Measurements from ENCODE around the gene KCNIP1.

Gene KCNIP1

DNA sequence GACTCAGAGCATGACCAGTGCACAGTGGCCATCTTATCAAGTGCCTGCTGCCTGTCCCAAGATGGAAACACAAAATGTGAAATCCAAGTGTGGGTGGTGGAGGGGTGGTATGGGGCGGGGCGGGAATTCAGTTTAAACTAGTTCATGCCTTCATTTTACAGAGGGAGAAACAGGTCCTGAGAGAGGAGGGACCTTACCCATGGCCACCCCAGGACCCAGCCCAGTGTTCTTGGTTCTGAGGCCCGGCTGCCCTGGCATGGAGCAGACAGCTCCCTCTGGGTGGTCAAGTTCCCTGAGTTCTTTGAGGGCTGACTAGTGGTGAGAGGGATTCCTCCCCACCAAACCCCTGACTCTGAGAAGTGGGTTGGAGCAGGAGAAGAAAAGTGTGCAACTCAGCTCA lies 20.8 kb downstream of the KCNIP1 start:
- Mint-ChIP-seq H3K36me3 (ENCODE audit: low read depth) (no peaks in the 10 kb centered on the region), H3K9me3 (no peaks in the 10 kb centered on the region), H3K4me1 (ENCODE audit: low read depth) (peaks cover 11% of the 10 kb centered on the region), H3K27me3 (peaks cover 20% of the 10 kb centered on the region), H3K4me3 (no peak overlapping the region), H3K27ac (no peak overlapping the region)
- intact Hi-C loops (cut with micrococcal nuclease): no loop called here

DNA sequence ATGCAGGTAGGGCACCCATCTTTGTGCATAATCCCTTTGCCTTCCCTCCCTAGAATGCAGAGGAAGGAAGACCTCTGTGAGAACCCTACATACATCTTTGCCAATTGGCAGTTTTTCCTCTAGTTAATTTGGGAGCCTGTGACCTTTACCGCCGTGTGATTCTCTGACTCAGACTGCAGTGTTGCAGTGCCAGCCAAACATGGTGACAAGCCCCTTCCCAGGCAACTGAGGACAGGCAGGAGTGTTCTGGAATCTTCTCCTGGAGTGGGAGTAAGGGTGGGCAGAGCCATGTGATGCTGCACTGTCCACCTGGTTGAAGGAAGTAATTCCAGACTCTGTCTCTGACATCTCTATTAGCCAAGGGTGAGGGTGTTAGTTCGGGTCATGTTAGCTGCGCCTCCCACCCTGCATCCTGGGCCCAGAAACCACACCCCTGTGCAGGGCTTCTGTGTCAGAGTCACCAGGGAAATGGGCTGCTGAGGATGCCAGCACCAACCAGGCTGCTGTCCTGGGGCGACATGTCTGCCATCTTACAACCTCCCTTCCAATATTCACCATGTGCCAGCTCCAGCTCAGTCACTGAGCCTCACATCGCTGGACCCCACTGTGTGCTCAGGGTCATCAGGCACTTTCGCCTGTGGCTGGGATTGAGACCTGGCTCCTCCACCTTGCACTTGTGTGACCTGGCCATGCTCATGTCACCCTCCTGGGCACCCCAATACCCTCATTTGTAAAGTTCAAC lies 21.8 kb downstream of the KCNIP1 start:
- Mint-ChIP-seq H3K4me1 (ENCODE audit: low read depth) (peaks cover 11% of the 10 kb centered on the region), H3K36me3 (ENCODE audit: low read depth) (no peaks in the 10 kb centered on the region), H3K27me3 (peaks cover 23% of the 10 kb centered on the region), H3K9me3 (no peaks in the 10 kb centered on the region), H3K4me3 (no peak overlapping the region), H3K27ac (no peak overlapping the region)
- intact Hi-C loops (cut with micrococcal nuclease): no loop called here

DNA sequence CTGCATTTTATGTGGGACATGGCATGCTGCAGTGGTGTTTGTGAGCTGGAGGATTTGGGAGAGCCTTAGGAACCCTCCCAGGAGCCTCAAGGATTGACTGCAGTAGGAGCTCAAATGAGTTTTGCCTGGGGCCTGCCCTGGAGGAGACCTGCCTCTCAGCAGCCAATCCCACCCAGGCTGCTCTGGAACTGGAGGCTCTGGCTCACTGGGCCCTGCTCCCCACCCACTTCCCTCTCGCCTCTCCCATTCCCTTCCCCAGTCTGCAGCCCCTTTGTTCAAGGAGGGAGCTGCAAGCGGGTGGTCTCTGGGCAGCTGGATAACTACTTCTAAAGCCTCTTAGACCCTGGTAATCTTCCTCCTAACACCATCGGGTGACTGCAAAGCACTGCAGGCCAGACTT lies 24.2 kb downstream of the KCNIP1 start:
- peaks cover 30% of the 10 kb centered on the region for H3K27me3 Mint-ChIP-seq
- no peak overlapping the region for H3K4me3 Mint-ChIP-seq
- intact Hi-C loops (cut with micrococcal nuclease): no loop called here
- no peak overlapping the region for H3K27ac Mint-ChIP-seq
- H3K9me3 Mint-ChIP-seq: no peaks in the 10 kb centered on the region
- peaks cover under 1% of the 10 kb centered on the region for H3K4me1 Mint-ChIP-seq (ENCODE audit: low read depth)
- no peaks in the 10 kb centered on the region for H3K36me3 Mint-ChIP-seq (ENCODE audit: low read depth)

DNA sequence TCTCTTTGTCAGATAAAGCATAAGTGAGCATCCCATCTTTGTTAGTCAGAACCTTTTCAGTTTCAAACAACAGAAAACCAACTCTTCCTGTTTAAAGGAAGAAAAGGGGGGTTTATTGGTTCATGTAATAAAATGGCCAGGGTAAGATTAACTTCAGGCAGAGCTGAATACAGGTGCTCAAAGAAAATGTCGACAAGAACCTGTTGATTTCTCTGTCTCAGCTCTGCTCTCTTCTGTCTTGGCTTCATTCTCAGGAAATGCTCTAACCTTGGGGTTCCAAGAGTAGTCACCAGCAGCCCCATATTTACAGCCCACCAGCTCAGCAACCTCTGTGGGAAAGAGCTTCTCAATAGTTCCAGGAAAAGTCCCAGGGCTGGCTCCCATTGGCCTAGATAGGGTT lies 25.2 kb downstream of the KCNIP1 start:
- no peaks in the 10 kb centered on the region for H3K36me3 Mint-ChIP-seq (ENCODE audit: low read depth)
- H3K27ac Mint-ChIP-seq: no peak overlapping the region
- no peak overlapping the region for H3K4me3 Mint-ChIP-seq
- peaks cover 24% of the 10 kb centered on the region for H3K27me3 Mint-ChIP-seq
- no peaks in the 10 kb centered on the region for H3K9me3 Mint-ChIP-seq
- intact Hi-C loops (cut with micrococcal nuclease): no loop called here
- peaks cover under 1% of the 10 kb centered on the region for H3K4me1 Mint-ChIP-seq (ENCODE audit: low read depth)

DNA sequence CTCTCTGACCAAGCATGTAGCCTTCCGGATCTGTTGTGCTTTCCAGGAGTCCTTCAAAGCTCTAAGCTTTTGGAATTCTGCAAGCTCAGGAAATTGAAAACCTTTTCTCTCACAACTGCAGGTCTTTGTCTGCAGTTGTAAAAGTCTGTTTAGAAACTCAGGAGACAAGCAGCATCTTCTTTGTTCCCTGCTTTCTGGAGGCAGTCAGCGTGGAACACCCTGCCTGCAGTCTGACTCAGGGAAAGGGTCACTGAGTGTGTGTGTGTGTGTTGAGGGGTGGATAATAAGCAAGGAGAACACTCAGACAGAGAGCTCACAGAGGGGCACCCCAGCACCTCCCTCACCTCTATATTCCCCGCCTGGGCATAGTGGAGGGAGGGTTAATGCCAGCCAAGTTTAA lies 29.1 kb downstream of the KCNIP1 start:
- H3K27me3 Mint-ChIP-seq: peaks cover 44% of the 10 kb centered on the region
- H3K27ac Mint-ChIP-seq: no peak overlapping the region
- no peak overlapping the region for H3K4me3 Mint-ChIP-seq
- intact Hi-C loops (cut with micrococcal nuclease): no loop called here
- no peaks in the 10 kb centered on the region for H3K9me3 Mint-ChIP-seq
- H3K4me1 Mint-ChIP-seq (ENCODE audit: low read depth): peaks cover 10% of the 10 kb centered on the region
- H3K36me3 Mint-ChIP-seq (ENCODE audit: low read depth): no peaks in the 10 kb centered on the region

DNA sequence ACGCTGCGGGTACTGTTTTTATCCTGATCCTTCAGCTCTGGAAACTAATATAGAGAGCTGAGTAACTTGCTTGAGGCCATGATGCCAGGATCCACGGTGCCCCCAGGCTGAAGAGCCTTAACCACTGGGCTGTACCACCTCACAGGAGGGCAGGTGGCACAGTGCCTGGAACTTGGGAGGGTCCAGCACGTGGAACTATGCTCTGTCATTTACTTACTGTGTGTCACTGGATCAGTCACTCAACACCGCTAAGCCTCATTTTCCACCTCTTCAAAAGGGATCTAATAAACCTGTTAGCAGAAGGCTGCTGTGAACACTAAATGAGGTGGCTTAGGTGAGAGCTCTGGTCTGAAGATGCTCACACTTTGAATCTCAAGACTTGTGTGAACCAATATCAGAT lies 29.6 kb downstream of the KCNIP1 start:
- no peaks in the 10 kb centered on the region for H3K9me3 Mint-ChIP-seq
- no peak overlapping the region for H3K27ac Mint-ChIP-seq
- H3K36me3 Mint-ChIP-seq (ENCODE audit: low read depth): no peaks in the 10 kb centered on the region
- H3K27me3 Mint-ChIP-seq: peaks cover 46% of the 10 kb centered on the region
- H3K4me1 Mint-ChIP-seq (ENCODE audit: low read depth): peaks cover 14% of the 10 kb centered on the region
- no peak overlapping the region for H3K4me3 Mint-ChIP-seq
- intact Hi-C loops (cut with micrococcal nuclease): no loop called here

DNA sequence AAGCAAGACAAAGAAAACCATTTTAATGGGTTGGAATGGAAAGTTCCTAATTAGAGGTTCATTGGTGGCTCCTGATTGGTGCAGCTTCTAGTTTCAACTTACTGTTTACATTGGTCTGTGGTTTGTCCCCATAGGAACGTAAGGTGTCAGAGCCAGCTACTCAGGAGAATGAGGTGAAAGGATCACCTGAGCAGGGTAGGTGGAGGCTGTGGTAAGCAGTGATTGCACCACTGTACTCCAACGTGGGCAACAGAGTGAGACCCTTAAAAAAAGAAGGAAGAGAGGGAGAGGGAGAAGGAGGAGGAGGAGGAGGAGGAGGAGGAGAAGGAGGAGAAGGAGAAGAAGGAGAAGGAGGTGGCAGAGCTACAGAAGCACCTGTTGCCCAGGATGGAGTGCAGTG lies 30.4 kb downstream of the KCNIP1 start:
- H3K27me3 Mint-ChIP-seq: peaks cover 47% of the 10 kb centered on the region
- H3K27ac Mint-ChIP-seq: no peak overlapping the region
- H3K9me3 Mint-ChIP-seq: no peaks in the 10 kb centered on the region
- no peak overlapping the region for H3K4me3 Mint-ChIP-seq
- peaks cover 22% of the 10 kb centered on the region for H3K4me1 Mint-ChIP-seq (ENCODE audit: low read depth)
- no peaks in the 10 kb centered on the region for H3K36me3 Mint-ChIP-seq (ENCODE audit: low read depth)
- intact Hi-C loops (cut with micrococcal nuclease): no loop called here

DNA sequence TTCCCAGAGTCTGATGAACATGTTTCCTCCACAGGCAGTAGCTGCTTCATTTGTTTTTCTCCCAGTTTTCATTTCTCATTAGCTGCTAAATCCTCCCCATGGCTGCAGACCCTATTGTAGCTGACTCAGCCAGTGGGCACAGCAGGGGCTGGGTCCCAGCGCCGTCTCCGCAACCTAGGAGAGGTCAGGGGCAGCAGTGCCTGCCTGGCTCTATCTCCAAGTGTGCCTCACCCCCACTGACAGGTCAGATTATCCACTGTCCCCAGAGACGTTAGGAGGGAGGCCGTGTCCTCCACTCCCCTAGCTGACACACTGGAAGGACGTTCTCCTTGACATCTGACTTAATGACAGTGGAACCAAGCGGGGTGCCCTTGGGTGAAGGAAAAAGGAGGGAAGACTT lies 31.1 kb downstream of the KCNIP1 start:
- intact Hi-C loops (cut with micrococcal nuclease): no loop called here
- Mint-ChIP-seq H3K4me1 (ENCODE audit: low read depth) (peaks cover 28% of the 10 kb centered on the region), H3K9me3 (no peaks in the 10 kb centered on the region), H3K27me3 (peaks cover 47% of the 10 kb centered on the region), H3K4me3 (no peak overlapping the region), H3K27ac (no peak overlapping the region), H3K36me3 (ENCODE audit: low read depth) (no peaks in the 10 kb centered on the region)

DNA sequence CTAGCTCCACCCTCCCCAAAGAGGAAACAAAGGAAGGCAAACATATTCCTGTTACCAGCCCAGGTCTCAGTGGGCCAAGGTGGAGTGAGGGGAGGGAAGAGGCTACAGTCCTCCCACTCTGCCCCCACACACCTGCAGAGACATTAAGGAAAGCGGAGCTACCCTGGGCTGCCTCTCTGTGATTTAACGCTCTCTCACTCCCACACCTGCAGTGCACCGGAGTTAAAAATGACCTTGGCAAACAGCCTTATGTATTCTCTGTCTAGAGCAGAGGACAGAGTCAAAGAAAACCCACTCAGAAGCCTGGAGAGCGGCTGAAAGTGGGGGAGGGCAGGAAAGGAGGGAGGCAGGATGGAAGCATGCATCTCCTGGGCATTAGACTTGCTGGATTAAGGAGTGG lies 32.7 kb downstream of the KCNIP1 start:
- intact Hi-C loops (cut with micrococcal nuclease): no loop called here
- Mint-ChIP-seq H3K27me3 (peaks cover 43% of the 10 kb centered on the region), H3K4me1 (ENCODE audit: low read depth) (peaks cover 28% of the 10 kb centered on the region), H3K9me3 (no peaks in the 10 kb centered on the region), H3K4me3 (no peak overlapping the region), H3K27ac (no peak overlapping the region), H3K36me3 (ENCODE audit: low read depth) (no peaks in the 10 kb centered on the region)

DNA sequence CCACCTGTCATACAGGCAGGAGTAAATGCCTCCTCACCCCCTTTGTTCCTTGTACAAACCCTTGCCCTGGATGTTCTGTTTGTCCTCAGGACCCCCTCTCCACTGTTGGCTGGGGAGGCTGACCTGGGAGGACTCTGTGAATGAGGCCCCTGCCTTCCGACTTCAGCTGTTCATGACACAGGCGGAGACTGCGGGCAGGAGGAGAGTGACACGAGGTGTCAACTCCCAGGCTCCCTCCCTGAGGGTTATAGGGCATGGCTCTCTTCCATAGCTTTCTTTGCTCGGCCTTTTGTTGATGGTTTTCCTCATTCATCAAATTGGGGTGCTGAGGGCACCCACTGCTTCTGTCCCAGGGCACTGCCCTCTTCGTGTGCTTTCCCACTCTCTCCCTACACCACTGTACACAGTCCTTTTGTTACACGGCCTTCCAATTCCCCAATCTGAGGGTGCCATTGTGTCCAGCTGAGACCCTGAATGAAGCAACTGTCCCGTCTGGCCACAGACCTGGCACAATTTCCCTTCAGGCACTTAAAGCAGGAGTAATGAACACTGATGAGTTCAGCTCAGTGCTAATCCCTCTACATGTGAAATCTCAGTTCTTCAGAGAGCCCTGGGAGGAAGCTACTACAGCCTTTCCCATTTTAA lies 33.8 kb downstream of the KCNIP1 start:
- peaks cover 37% of the 10 kb centered on the region for H3K27me3 Mint-ChIP-seq
- H3K4me1 Mint-ChIP-seq (ENCODE audit: low read depth): peaks cover 33% of the 10 kb centered on the region
- no peaks in the 10 kb centered on the region for H3K36me3 Mint-ChIP-seq (ENCODE audit: low read depth)
- no peaks in the 10 kb centered on the region for H3K9me3 Mint-ChIP-seq
- H3K27ac Mint-ChIP-seq: peak overlapping the region; percentile 69
- no peak overlapping the region for H3K4me3 Mint-ChIP-seq
- intact Hi-C loops (cut with micrococcal nuclease): no loop called here

DNA sequence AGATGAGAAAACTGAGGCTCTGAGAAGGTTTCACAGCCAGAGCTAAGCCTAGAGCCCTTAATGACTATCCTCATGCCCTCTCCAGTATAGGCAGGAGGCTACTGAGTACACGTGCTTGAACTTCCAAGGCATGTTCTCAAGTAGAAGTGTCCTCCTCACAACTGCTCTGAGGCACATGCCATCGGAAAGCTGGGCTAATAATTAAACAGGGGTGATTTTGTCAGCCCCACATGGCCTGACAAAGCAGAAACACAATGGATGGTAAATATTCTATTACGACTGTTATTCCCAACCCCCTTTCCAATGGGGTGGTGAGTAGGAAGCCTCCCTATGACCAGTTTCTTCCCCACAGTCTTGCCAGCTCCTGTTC lies 34.3 kb downstream of the KCNIP1 start:
- intact Hi-C loops (cut with micrococcal nuclease): no loop called here
- Mint-ChIP-seq H3K27ac (peak overlapping the region; percentile 69), H3K9me3 (no peaks in the 10 kb centered on the region), H3K36me3 (ENCODE audit: low read depth) (no peaks in the 10 kb centered on the region), H3K27me3 (peaks cover 33% of the 10 kb centered on the region), H3K4me1 (ENCODE audit: low read depth) (peaks cover 33% of the 10 kb centered on the region), H3K4me3 (no peak overlapping the region)

DNA sequence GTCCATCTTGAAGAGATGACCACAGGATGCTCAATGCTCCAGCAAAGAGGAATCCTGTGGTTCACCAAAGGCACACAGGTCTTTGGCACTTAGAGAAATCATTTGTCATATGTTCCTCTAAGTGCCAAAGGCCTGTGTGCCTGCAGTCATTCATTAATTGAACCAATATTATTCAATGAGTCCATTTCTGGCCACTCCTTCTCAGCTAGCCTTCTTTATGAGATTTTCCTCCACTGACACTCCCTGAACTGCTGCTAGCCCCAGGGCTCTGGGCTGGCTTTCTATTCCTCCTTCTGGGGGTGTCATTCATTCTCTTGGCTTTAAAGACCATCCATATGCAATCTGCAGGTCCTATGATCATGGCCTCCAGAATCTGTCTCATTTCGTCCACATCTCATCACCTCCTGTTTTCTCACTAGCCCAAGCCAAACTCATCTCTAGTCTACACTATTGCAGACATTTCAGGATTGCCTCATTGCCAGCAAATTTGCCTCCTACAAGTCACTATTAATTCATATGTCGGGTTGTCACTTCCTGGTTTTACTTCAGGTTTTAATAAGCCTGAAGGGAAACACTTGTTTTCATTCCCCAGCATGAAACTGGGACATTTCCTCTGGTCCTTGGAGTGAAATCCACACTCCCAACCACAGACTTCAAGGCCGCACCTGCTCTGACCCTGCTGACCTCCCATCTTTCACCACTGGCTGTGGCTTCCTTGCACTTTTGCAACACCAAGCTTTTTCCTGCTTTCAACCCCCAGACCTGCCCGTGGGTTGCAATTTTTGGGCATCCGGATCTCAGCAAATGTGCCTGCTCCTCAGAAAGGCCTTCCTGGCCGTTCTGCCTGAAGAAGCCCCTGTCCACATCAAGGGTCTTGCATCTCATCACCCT lies 35.1 kb downstream of the KCNIP1 start:
- no peaks in the 10 kb centered on the region for H3K9me3 Mint-ChIP-seq
- no peak overlapping the region for H3K4me3 Mint-ChIP-seq
- intact Hi-C loops (cut with micrococcal nuclease): no loop called here
- peak overlapping the region; percentile 38 for H3K27ac Mint-ChIP-seq
- peaks cover 33% of the 10 kb centered on the region for H3K4me1 Mint-ChIP-seq (ENCODE audit: low read depth)
- peaks cover 31% of the 10 kb centered on the region for H3K27me3 Mint-ChIP-seq
- no peaks in the 10 kb centered on the region for H3K36me3 Mint-ChIP-seq (ENCODE audit: low read depth)

DNA sequence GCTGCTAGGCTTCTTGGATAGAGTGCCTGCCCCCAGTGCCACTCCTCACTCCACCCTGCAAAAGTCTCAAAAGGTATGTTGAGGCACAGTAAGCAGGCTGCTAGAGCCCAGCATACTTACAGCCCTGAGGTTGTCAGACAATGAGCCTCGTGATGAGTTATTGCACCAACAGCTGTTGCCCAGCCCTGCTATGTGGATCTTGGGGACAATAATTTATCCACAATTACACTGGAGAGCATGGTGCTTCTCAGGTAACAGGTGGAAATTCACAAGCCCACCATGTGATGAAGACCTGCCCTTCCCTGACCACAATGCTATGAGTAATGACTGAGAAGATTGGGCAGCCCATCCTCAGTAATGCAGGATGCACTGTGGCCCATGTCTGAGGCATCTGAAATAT lies 36.5 kb downstream of the KCNIP1 start:
- intact Hi-C loops (cut with micrococcal nuclease): no loop called here
- Mint-ChIP-seq H3K4me3 (no peak overlapping the region), H3K36me3 (ENCODE audit: low read depth) (no peaks in the 10 kb centered on the region), H3K9me3 (peaks cover 5% of the 10 kb centered on the region), H3K27ac (no peak overlapping the region), H3K27me3 (peaks cover 22% of the 10 kb centered on the region), H3K4me1 (ENCODE audit: low read depth) (peaks cover 29% of the 10 kb centered on the region)

DNA sequence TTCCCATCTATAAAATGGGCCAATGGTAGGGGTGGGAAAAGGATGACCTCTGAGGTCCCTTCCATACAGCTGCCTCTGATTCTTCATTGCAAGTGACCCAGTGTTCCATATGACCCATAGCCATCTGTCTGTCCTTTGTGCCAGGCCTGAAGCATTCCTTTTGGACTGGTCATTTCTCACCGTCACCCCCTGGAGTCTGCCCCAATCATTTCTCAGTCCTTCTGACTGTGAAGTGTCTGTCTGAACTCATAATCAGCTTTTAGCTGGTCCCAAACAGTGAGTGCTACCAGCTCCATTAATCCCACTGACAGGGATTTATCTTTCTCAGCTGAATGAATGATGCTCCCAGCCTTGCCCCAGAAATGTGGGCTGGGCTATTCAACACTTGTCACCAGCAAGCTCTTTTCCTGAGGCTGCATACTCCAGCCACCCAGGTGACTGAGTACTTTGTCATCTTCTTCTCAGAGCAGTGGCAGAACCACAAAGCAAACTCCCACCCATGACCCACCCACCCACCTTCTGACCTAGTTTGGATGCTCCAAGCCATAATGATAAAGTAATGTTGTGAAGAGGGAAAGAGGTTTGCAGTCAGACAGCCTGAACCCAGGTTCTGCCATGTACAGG lies 37.4 kb downstream of the KCNIP1 start:
- H3K27me3 Mint-ChIP-seq: peaks cover 22% of the 10 kb centered on the region
- H3K4me3 Mint-ChIP-seq: no peak overlapping the region
- peaks cover 14% of the 10 kb centered on the region for H3K9me3 Mint-ChIP-seq
- intact Hi-C loops (cut with micrococcal nuclease): no loop called here
- no peaks in the 10 kb centered on the region for H3K36me3 Mint-ChIP-seq (ENCODE audit: low read depth)
- peaks cover 29% of the 10 kb centered on the region for H3K4me1 Mint-ChIP-seq (ENCODE audit: low read depth)
- H3K27ac Mint-ChIP-seq: no peak overlapping the region

Measured in dendritic cell treated with granulocyte-macrophage colony-stimulating factor and Interleukin-4, amounts not matched to agents 40 ng/mL and 50 ng/mL, for 4 days (primary cell).